ENCODE results near the gene SNAP47.

DNA sequence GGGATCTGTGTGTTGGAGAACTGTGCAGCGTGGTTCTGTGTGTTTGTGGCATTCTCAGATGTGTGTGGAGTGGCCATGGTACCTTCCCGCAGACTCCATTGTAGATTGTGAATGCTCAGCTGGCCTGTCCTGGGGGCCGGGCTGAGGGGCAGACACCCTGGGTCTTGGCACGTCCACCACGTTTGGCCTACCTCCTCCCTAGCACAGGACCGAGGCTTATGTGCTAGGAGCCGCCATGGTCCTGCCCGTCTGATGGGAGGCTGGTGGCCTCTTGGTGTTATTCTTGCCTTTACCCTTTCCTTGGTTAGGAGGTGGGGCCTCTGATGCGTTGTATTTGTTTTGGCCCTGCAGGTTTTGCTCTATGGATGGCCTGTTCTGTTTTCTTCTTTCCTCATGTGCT is 25.1 kb downstream of the SNAP47 start:
- no peak for TF ChIP-seq CTCF (IDR thresholded peaks at IDR 0.05; ENCODE audit: low read length)
- no peak for TF ChIP-seq EZH2 (optimal IDR thresholded peaks at IDR 0.05; ENCODE audit: low read depth, low read length)
- no peak for TF ChIP-seq EZH2phosphoT487 (IDR thresholded peaks at IDR 0.05; ENCODE audit: low read length)

All from MM.1S (cell line).